Neural progenitor cell (in vitro differentiated cells): ENCODE data around the gene ABCG2. TPM values are rescaled to one million over a fixed set of nuclear protein-coding genes. Genes with fewer than 3 reads are reported as not detected.

ENCODE experiments used
- DNase-seq: peaks from one replicate; pipeline ENCODE4 v3.0.0-alpha.2; 2016; ENCODE audit warnings: low spot score
- H2AFZ ChIP-seq: fragments of 200-600 bp; sonication (generic); replicated peaks from 2 replicates; pipeline ENCODE4 v1.6.1; 2016; ENCODE audit warnings: antibody characterized with exemption
- H3F3A ChIP-seq: fragments of 200-600 bp; sonication (generic); 2 replicates; pipeline ENCODE4 v1.6.1; 2016; ENCODE audit warnings: antibody characterized with exemption, low read depth
- H3K27ac ChIP-seq: fragments of 200-600 bp; sonication (generic); 2 replicates; pipeline ENCODE4 v1.5.1; 2016; ENCODE audit warnings: mild to moderate bottlenecking
- H3K27me3 ChIP-seq: fragments of 200-600 bp; sonication (generic); 2 replicates; pipeline ENCODE4 v1.6.1; 2016; ENCODE audit warnings: mild to moderate bottlenecking, moderate library complexity
- H3K36me3 ChIP-seq: fragments of 200-600 bp; sonication (generic); 2 replicates; pipeline ENCODE4 v1.5.1; 2016
- H3K4me1 ChIP-seq: fragments of 200-600 bp; sonication (generic); 2 replicates; pipeline ENCODE4 v1.6.1; 2016; ENCODE audit warnings: mixed run types
- H3K4me2 ChIP-seq: fragments of 200-600 bp; sonication (generic); 2 replicates; pipeline ENCODE4 v1.6.1; 2016
- H3K4me3 ChIP-seq: fragments of 200-600 bp; sonication (generic); 2 replicates; pipeline ENCODE4 v1.5.1; 2016
- H3K79me2 ChIP-seq: fragments of 200-600 bp; sonication (generic); 2 replicates; pipeline ENCODE4 v1.6.1; 2016; ENCODE audit warnings: low read depth
- H3K9ac ChIP-seq: fragments of 200-600 bp; sonication (generic); 2 replicates; pipeline ENCODE4 v1.6.1; 2016
- H3K9me3 ChIP-seq: fragments of 200-600 bp; sonication (generic); 2 replicates; pipeline ENCODE4 v1.5.1; 2016; ENCODE audit warnings: low read depth
- H4K20me1 ChIP-seq: fragments of 200-600 bp; sonication (generic); 2 replicates; pipeline ENCODE4 v1.6.1; 2016; ENCODE audit warnings: low read depth
- H3K27ac Mint-ChIP-seq: 3 replicates; pipeline ENCODE4 v1.8.0; 2021; ENCODE audit warnings: mixed read lengths
- H3K27me3 Mint-ChIP-seq: 2 replicates; pipeline ENCODE4 v1.8.0; 2022; ENCODE audit warnings: low read depth, mild to moderate bottlenecking, inconsistent platforms, moderate library complexity, mixed read lengths; ENCODE audit not compliant: insufficient read depth
- H3K36me3 Mint-ChIP-seq: 3 replicates; pipeline ENCODE4 v1.8.0; 2021; ENCODE audit warnings: mixed read lengths
- H3K4me1 Mint-ChIP-seq: 3 replicates; pipeline ENCODE4 v1.8.0; 2021; ENCODE audit warnings: mixed read lengths
- H3K4me3 Mint-ChIP-seq: 3 replicates; pipeline ENCODE4 v1.8.0; 2021; ENCODE audit warnings: mild to moderate bottlenecking, moderate library complexity, mixed read lengths
- H3K9me3 Mint-ChIP-seq: 3 replicates; pipeline ENCODE4 v1.8.0; 2020; ENCODE audit warnings: mixed read lengths
- CTCF ChIP-seq: fragments of 200-600 bp; sonication (generic); IDR thresholded peaks from 2 replicates; pipeline ENCODE4 v1.5.1; 2017; ENCODE audit warnings: antibody characterized with exemption, mild to moderate bottlenecking
- EZH2 ChIP-seq: fragments of 200-600 bp; sonication (generic); IDR thresholded peaks from 2 replicates; pipeline ENCODE4 v1.6.1; 2017; ENCODE audit warnings: antibody characterized with exemption, mild to moderate bottlenecking, moderate library complexity
- EZH2phosphoT487 ChIP-seq: fragments of 200-600 bp; sonication (generic); IDR thresholded peaks from 2 replicates; pipeline ENCODE4 v1.6.1; 2017; ENCODE audit warnings: antibody characterized with exemption
- total RNA-seq: library from RNA; depleted of rRNA; stranded (reverse); fragments of >200 nt; gene quantifications from 2 replicates; pipeline ENCODE4 v1.2.3, GENCODE V29; 2015; ENCODE audit warnings: low replicate concordance

Gene ABCG2
- total RNA-seq, 1 donor from 2014 or later, result 2.4 TPM

GRCh38 chr4:88144048-88144447, 14.4 kb downstream of the ABCG2 start:
- no peak for DNase-seq
- Histone ChIP-seq H3K9me3 (no peaks in the 10 kb centered on the region), H3K79me2 (no peaks in the 10 kb centered on the region), H3K36me3 (no peaks in the 10 kb centered on the region), H3K27ac (no peak overlapping the region), H4K20me1 (no peaks in the 10 kb centered on the region), H3K4me2 (no peak overlapping the region), H3K27me3 (no peaks in the 10 kb centered on the region), H3K9ac (no peak overlapping the region), H3K4me1 (no peaks in the 10 kb centered on the region), H3F3A (peaks cover 16% of the 10 kb centered on the region), H3K4me3 (no peak overlapping the region), H2AFZ (no peak overlapping the region)
- no peaks in the 10 kb centered on the region for H3K4me1 Mint-ChIP-seq
- H3K4me3 Mint-ChIP-seq, result no peak overlapping the region
- TF ChIP-seq EZH2 (no peak), EZH2phosphoT487 (no peak), CTCF (no peak)
- H3K27ac Mint-ChIP-seq, result no peak overlapping the region
- peaks cover 7% of the 10 kb centered on the region for H3K27me3 Mint-ChIP-seq
- H3K9me3 Mint-ChIP-seq, result no peaks in the 10 kb centered on the region
- H3K36me3 Mint-ChIP-seq, result no peaks in the 10 kb centered on the region

- Histone ChIP-seq H2AFZ (no peak overlapping the region), H3K36me3 (no peaks in the 10 kb centered on the region), H3K4me2 (no peak overlapping the region), H3K27me3 (no peaks in the 10 kb centered on the region), H3K4me1 (no peaks in the 10 kb centered on the region), H3K9me3 (no peaks in the 10 kb centered on the region), H3F3A (peaks cover 16% of the 10 kb centered on the region), H3K4me3 (no peak overlapping the region), H3K27ac (no peak overlapping the region), H3K9ac (no peak overlapping the region), H4K20me1 (no peaks in the 10 kb centered on the region), H3K79me2 (no peaks in the 10 kb centered on the region)
- Mint-ChIP-seq H3K36me3 (no peaks in the 10 kb centered on the region), H3K27ac (no peak overlapping the region), H3K27me3 (peaks cover 7% of the 10 kb centered on the region), H3K4me3 (no peak overlapping the region), H3K9me3 (no peaks in the 10 kb centered on the region), H3K4me1 (no peaks in the 10 kb centered on the region)
- TF ChIP-seq EZH2 (no peak), EZH2phosphoT487 (no peak), CTCF (no peak)
- no peak for DNase-seq
These were observed 14.9 kb downstream of the ABCG2 start for GRCh38 chr4:88143504-88143903.

GRCh38 chr4:88138561-88138960, 19.9 kb downstream of the ABCG2 start:
- Histone ChIP-seq H3K4me1 (no peaks in the 10 kb centered on the region), H3K9ac (no peak overlapping the region), H3K9me3 (no peaks in the 10 kb centered on the region), H3K4me2 (no peak overlapping the region), H3K36me3 (no peaks in the 10 kb centered on the region), H3K4me3 (no peak overlapping the region), H2AFZ (no peak overlapping the region), H3K27me3 (no peaks in the 10 kb centered on the region), H4K20me1 (no peaks in the 10 kb centered on the region), H3K79me2 (no peaks in the 10 kb centered on the region), H3F3A (peaks cover 9% of the 10 kb centered on the region), H3K27ac (no peak overlapping the region)
- no peak overlapping the region for H3K4me3 Mint-ChIP-seq
- H3K27ac Mint-ChIP-seq, result no peak overlapping the region
- H3K27me3 Mint-ChIP-seq, result peaks cover 2% of the 10 kb centered on the region
- H3K36me3 Mint-ChIP-seq, result no peaks in the 10 kb centered on the region
- H3K9me3 Mint-ChIP-seq, result no peaks in the 10 kb centered on the region
- DNase-seq, result no peak
- H3K4me1 Mint-ChIP-seq, result no peaks in the 10 kb centered on the region
- TF ChIP-seq CTCF (no peak), EZH2phosphoT487 (no peak), EZH2 (no peak)

GRCh38 chr4:88137112-88137511, 21.3 kb downstream of the ABCG2 start:
- H3K79me2 ChIP-seq, result no peaks in the 10 kb centered on the region
- H3K9me3 Mint-ChIP-seq, result no peaks in the 10 kb centered on the region
- H3K4me1 Mint-ChIP-seq, result no peaks in the 10 kb centered on the region
- TF ChIP-seq EZH2 (no peak), CTCF (no peak), EZH2phosphoT487 (no peak)
- no peak overlapping the region for H3K4me3 ChIP-seq
- peaks cover 5% of the 10 kb centered on the region for H3F3A ChIP-seq
- H3K9ac ChIP-seq, result no peak overlapping the region
- no peak overlapping the region for H3K4me2 ChIP-seq
- DNase-seq, result no peak
- no peaks in the 10 kb centered on the region for H3K9me3 ChIP-seq
- no peak overlapping the region for H3K4me3 Mint-ChIP-seq
- no peaks in the 10 kb centered on the region for H3K36me3 ChIP-seq
- H4K20me1 ChIP-seq, result no peaks in the 10 kb centered on the region
- no peaks in the 10 kb centered on the region for H3K36me3 Mint-ChIP-seq
- H3K27ac Mint-ChIP-seq, result no peak overlapping the region
- no peaks in the 10 kb centered on the region for H3K27me3 ChIP-seq
- H3K4me1 ChIP-seq, result no peaks in the 10 kb centered on the region
- no peak overlapping the region for H2AFZ ChIP-seq
- H3K27ac ChIP-seq, result no peak overlapping the region
- peaks cover 2% of the 10 kb centered on the region for H3K27me3 Mint-ChIP-seq
